Measurements from ENCODE around the gene PSTPIP2.

DNA sequence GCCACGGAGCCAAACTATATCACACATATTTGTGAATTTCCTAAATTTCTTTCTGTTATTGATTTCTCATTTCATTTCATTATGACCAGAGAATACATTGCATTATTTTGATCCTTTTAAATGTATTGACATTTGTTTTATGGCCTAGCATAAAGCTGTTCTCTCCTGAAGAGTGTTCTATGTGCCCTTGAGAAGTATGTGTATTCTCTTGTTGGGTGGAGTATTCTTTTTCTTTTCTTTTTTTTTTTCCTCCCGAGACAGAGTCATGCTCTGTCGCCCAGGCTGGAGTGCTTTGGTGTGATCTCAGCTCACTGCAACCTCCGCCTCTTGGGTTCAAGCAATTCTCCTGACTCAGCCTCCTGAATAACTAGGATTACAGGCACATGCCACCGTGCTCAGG, 37.3 kb upstream of the PSTPIP2 start:
- TF ChIP-seq POLR2A (IDR thresholded peaks at IDR 0.05; ENCODE audit: low read length) = no peak
- TF ChIP-seq, protein P1, sequence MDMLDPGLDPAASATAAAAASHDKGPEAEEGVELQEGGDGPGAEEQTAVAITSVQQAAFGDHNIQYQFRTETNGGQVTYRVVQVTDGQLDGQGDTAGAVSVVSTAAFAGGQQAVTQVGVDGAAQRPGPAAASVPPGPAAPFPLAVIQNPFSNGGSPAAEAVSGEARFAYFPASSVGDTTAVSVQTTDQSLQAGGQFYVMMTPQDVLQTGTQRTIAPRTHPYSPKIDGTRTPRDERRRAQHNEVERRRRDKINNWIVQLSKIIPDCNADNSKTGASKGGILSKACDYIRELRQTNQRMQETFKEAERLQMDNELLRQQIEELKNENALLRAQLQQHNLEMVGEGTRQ (IDR thresholded peaks at IDR 0.05) = no peak
- TF ChIP-seq, protein P2, sequence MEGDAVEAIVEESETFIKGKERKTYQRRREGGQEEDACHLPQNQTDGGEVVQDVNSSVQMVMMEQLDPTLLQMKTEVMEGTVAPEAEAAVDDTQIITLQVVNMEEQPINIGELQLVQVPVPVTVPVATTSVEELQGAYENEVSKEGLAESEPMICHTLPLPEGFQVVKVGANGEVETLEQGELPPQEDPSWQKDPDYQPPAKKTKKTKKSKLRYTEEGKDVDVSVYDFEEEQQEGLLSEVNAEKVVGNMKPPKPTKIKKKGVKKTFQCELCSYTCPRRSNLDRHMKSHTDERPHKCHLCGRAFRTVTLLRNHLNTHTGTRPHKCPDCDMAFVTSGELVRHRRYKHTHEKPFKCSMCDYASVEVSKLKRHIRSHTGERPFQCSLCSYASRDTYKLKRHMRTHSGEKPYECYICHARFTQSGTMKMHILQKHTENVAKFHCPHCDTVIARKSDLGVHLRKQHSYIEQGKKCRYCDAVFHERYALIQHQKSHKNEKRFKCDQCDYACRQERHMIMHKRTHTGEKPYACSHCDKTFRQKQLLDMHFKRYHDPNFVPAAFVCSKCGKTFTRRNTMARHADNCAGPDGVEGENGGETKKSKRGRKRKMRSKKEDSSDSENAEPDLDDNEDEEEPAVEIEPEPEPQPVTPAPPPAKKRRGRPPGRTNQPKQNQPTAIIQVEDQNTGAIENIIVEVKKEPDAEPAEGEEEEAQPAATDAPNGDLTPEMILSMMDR (IDR thresholded peaks at IDR 0.05) = no peak
- no peak for TF ChIP-seq RFX5 (IDR thresholded peaks at IDR 0.05)
- TF ChIP-seq SREBF2 (IDR thresholded peaks at IDR 0.05) = no peak
- TF ChIP-seq JUNB (IDR thresholded peaks at IDR 0.05) = no peak
- TF ChIP-seq EP300 (IDR thresholded peaks at IDR 0.05) = no peak
- TF ChIP-seq, protein P3, sequence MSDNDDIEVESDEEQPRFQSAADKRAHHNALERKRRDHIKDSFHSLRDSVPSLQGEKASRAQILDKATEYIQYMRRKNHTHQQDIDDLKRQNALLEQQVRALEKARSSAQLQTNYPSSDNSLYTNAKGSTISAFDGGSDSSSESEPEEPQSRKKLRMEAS (IDR thresholded peaks at IDR 0.05) = no peak
- no peak for TF ChIP-seq RAD21 (conservative IDR thresholded peaks at IDR 0.05 in 1 of 2, IDR thresholded peaks at IDR 0.05 in 1 of 2)
- TF ChIP-seq, protein P4, sequence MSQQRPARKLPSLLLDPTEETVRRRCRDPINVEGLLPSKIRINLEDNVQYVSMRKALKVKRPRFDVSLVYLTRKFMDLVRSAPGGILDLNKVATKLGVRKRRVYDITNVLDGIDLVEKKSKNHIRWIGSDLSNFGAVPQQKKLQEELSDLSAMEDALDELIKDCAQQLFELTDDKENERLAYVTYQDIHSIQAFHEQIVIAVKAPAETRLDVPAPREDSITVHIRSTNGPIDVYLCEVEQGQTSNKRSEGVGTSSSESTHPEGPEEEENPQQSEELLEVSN (IDR thresholded peaks at IDR 0.05; ENCODE audit: borderline replicate concordance, low read depth) = no peak
